HG02588 (cell line): ENCODE results near the gene PDE6H.

Experiments
- ATAC-seq: cut with Tn5 transposase; IDR thresholded peaks from one replicate; pipeline ENCODE4 v1.9.1; 2021; ENCODE audit warnings: mild to moderate bottlenecking, moderate library complexity; ENCODE audit not compliant: unreplicated experiment

The PDE6H gene

GRCh38 chr12:14950982-14951746, 21.7 kb upstream of the PDE6H start:
- no peak for ATAC-seq

GRCh38 chr12:14951851-14952250, 21.0 kb upstream of the PDE6H start:
- ATAC-seq, result no peak

GRCh38 chr12:14952299-14952921, 20.4 kb upstream of the PDE6H start:
- peak; percentile 59 for ATAC-seq

GRCh38 chr12:14953752-14954151, 19.1 kb upstream of the PDE6H start:
- no peak for ATAC-seq

- ATAC-seq, result no peak
These were observed 18.6 kb upstream of the PDE6H start for GRCh38 chr12:14954269-14954668.

GRCh38 chr12:14956024-14956891, 16.6 kb upstream of the PDE6H start:
- ATAC-seq, result peak; percentile 17

GRCh38 chr12:14956905-14957304, 15.9 kb upstream of the PDE6H start:
- ATAC-seq, result no peak

- no peak for ATAC-seq
These were observed 15.2 kb upstream of the PDE6H start for GRCh38 chr12:14957551-14958168.

- ATAC-seq, result no peak
These were observed 14.3 kb upstream of the PDE6H start for GRCh38 chr12:14958361-14959125.

GRCh38 chr12:14959126-14959440, 13.8 kb upstream of the PDE6H start:
- no peak for ATAC-seq

GRCh38 chr12:14959463-14959862, 13.4 kb upstream of the PDE6H start:
- no peak for ATAC-seq

- no peak for ATAC-seq
These were observed 12.8 kb upstream of the PDE6H start for GRCh38 chr12:14959916-14960496.

- ATAC-seq, result peak; percentile 39
These were observed 12.0 kb upstream of the PDE6H start for GRCh38 chr12:14960548-14961465.

- peak; percentile 64 for ATAC-seq
These were observed 11.2 kb upstream of the PDE6H start, which contains the start of gene ARHGDIB for GRCh38 chr12:14961466-14962152. ARHGDIB (minus strand) TSS chr12:14961601; CDS start chr12:14950712, 10,889 bp downstream.

GRCh38 chr12:14962153-14962539, 10.7 kb upstream of the PDE6H start:
- no peak for ATAC-seq

GRCh38 chr12:14962797-14963196, 10.0 kb upstream of the PDE6H start:
- no peak for ATAC-seq

- no peak for ATAC-seq
These were observed 9.3 kb upstream of the PDE6H start for GRCh38 chr12:14963520-14963919.

- ATAC-seq, result no peak
These were observed 8.4 kb upstream of the PDE6H start for GRCh38 chr12:14964406-14964805.
